Parathyroid adenoma (tissue), 2 donors: ENCODE data around the gene LAMA3.

Experiments used
- H2AFZ ChIP-seq: fragments of 300-600 bp; sonication (generic); one replicate; pipeline ENCODE4 v1.7.0; 2017; ENCODE audit warnings: antibody characterized with exemption, mild to moderate bottlenecking
- H3K27ac ChIP-seq: fragments of 300-600 bp; sonication (generic); one replicate; pipeline ENCODE4 v1.7.0; 2017
- H3K27me3 ChIP-seq: fragments of 300-600 bp; sonication (generic); one replicate; pipeline ENCODE4 v1.7.0; 2017; ENCODE audit warnings: low read length; ENCODE audit not compliant: control insufficient read depth, insufficient read depth
- H3K36me3 ChIP-seq: fragments of 300-600 bp; sonication (generic); one replicate; pipeline ENCODE4 v1.7.0; 2017; ENCODE audit warnings: low read length; ENCODE audit not compliant: control insufficient read depth, insufficient read depth
- H3K4me1 ChIP-seq: fragments of 300-600 bp; sonication (generic); one replicate; pipeline ENCODE4 v1.7.0; 2017; ENCODE audit warnings: control low read depth
- H3K4me2 ChIP-seq: fragments of 300-600 bp; sonication (generic); one replicate; pipeline ENCODE4 v1.7.0; 2017; ENCODE audit warnings: low read length
- H3K4me3 ChIP-seq: fragments of 300-600 bp; sonication (generic); one replicate; pipeline ENCODE4 v1.7.0; 2017; ENCODE audit warnings: low read depth, low read length
- H3K79me2 ChIP-seq: fragments of 300-600 bp; sonication (generic); one replicate; pipeline ENCODE4 v1.7.0; 2017; ENCODE audit warnings: control low read depth
- H3K9ac ChIP-seq: fragments of 300-600 bp; sonication (generic); one replicate; pipeline ENCODE4 v1.7.0; 2017; ENCODE audit warnings: mild to moderate bottlenecking
- H3K9me3 ChIP-seq: fragments of 300-600 bp; sonication (generic); one replicate; pipeline ENCODE4 v1.7.0; 2017; ENCODE audit warnings: low read length; ENCODE audit not compliant: control insufficient read depth
- TF ChIP-seq, protein P1 (sequence below): fragments of 300-600 bp; sonication (generic); IDR thresholded peaks from one replicate; pipeline ENCODE4 v1.7.0; 2017; ENCODE audit warnings: antibody characterized with exemption, mild to moderate bottlenecking
- donor health status: primary hyperparathyroidism.

Gene LAMA3

DNA sequence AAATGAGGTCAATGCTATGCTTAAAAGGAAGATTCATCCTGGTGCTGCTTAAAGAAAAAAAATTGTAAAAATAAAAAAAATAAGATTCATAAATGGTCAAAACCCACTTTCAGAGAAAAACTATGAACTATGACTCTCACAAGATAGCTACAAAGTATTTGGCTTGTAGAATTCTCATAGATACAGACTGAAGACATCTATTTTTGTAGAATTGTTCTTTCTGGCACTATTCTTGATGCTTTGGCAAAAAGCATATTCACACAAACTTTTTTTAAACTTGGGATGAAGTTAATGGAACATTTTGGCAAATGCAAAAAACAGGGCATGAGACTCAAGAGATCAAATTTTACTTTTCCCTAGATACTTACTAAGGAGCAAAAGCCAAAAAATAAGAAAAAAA lies 14.0 kb upstream of the LAMA3 start:
- Histone ChIP-seq H3K79me2 (no peaks in the 10 kb centered on the region), H3K4me2 (no peak overlapping the region), H2AFZ (no peak overlapping the region), H3K9ac (no peak overlapping the region), H3K27me3 (no peaks in the 10 kb centered on the region), H3K27ac (no peak overlapping the region), H3K4me1 (no peaks in the 10 kb centered on the region), H3K9me3 (no peaks in the 10 kb centered on the region), H3K4me3 (no peak overlapping the region), H3K36me3 (no peaks in the 10 kb centered on the region)
- TF ChIP-seq, protein P1, sequence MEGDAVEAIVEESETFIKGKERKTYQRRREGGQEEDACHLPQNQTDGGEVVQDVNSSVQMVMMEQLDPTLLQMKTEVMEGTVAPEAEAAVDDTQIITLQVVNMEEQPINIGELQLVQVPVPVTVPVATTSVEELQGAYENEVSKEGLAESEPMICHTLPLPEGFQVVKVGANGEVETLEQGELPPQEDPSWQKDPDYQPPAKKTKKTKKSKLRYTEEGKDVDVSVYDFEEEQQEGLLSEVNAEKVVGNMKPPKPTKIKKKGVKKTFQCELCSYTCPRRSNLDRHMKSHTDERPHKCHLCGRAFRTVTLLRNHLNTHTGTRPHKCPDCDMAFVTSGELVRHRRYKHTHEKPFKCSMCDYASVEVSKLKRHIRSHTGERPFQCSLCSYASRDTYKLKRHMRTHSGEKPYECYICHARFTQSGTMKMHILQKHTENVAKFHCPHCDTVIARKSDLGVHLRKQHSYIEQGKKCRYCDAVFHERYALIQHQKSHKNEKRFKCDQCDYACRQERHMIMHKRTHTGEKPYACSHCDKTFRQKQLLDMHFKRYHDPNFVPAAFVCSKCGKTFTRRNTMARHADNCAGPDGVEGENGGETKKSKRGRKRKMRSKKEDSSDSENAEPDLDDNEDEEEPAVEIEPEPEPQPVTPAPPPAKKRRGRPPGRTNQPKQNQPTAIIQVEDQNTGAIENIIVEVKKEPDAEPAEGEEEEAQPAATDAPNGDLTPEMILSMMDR, result no peak

GRCh38 chr18:23675896-23676295 lies 13.4 kb upstream of the LAMA3 start:
- Histone ChIP-seq H3K4me1 (no peaks in the 10 kb centered on the region), H3K27ac (no peak overlapping the region), H3K4me2 (no peak overlapping the region), H3K4me3 (no peak overlapping the region), H3K9ac (no peak overlapping the region), H3K9me3 (no peaks in the 10 kb centered on the region), H3K27me3 (no peaks in the 10 kb centered on the region), H3K79me2 (no peaks in the 10 kb centered on the region), H3K36me3 (no peaks in the 10 kb centered on the region), H2AFZ (peak overlapping the region; percentile 17)
- TF ChIP-seq, protein P1, result no peak

DNA sequence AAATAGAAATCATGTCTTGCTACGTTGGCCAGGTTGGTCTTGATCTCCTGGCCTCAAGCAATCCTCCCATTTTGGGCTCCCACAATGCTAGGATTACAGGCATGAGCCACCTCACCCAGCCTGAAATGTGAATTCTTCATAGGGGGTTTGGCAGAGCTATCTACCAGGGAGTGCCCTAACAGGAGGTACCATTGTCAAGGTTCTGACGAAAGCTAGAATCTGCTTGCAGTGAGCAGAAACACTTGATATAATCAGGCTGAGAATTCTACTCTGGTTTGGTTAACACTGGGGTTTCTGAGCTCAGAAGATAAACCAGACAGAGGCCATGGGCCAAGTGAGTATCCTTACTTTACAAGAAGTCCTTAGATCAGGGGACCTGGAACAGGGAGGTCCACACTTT lies 7.2 kb upstream of the LAMA3 start:
- Histone ChIP-seq H3K9me3 (no peaks in the 10 kb centered on the region), H3K27me3 (no peaks in the 10 kb centered on the region)
- TF ChIP-seq, protein P1, result no peak

GRCh38 chr18:23682472-23682871 lies 6.8 kb upstream of the LAMA3 start:
- H3K4me2 ChIP-seq, result no peak overlapping the region
- no peaks in the 10 kb centered on the region for H3K79me2 ChIP-seq
- H3K4me3 ChIP-seq, result no peak overlapping the region
- H2AFZ ChIP-seq, result no peak overlapping the region
- no peaks in the 10 kb centered on the region for H3K27me3 ChIP-seq
- peaks cover 7% of the 10 kb centered on the region for H3K4me1 ChIP-seq
- H3K36me3 ChIP-seq, result no peaks in the 10 kb centered on the region
- no peak overlapping the region for H3K27ac ChIP-seq
- H3K9me3 ChIP-seq, result no peaks in the 10 kb centered on the region
- TF ChIP-seq, protein P1, result no peak
- H3K9ac ChIP-seq, result no peak overlapping the region

More for the DNA sequence above, 7.2 kb upstream of the LAMA3 start:
- Histone ChIP-seq H3K4me3 (no peak overlapping the region), H3K36me3 (no peaks in the 10 kb centered on the region), H3K9ac (no peak overlapping the region), H3K4me1 (peaks cover 7% of the 10 kb centered on the region), H3K4me2 (no peak overlapping the region), H3K27ac (no peak overlapping the region), H2AFZ (peak overlapping the region; percentile 21), H3K79me2 (no peaks in the 10 kb centered on the region)

GRCh38 chr18:23683155-23683554 lies 6.1 kb upstream of the LAMA3 start:
- Histone ChIP-seq H3K9me3 (no peaks in the 10 kb centered on the region), H3K27ac (no peak overlapping the region), H3K27me3 (no peaks in the 10 kb centered on the region), H3K4me2 (no peak overlapping the region), H3K79me2 (no peaks in the 10 kb centered on the region), H3K4me3 (no peak overlapping the region), H3K36me3 (no peaks in the 10 kb centered on the region), H2AFZ (no peak overlapping the region), H3K4me1 (peaks cover 7% of the 10 kb centered on the region), H3K9ac (no peak overlapping the region)
- TF ChIP-seq, protein P1, result no peak
